NOMO-1 treated with DMSO at 0.1 percent for 48 hours (cell line): ENCODE results near the gene SNAPIN.

Source experiments
- DNase-seq: peaks from one replicate; lab custom pipeline; 2025; ENCODE audit not compliant: unreplicated experiment; lab: John Stamatoyannopoulos, UW

SNAPIN gene

DNA sequence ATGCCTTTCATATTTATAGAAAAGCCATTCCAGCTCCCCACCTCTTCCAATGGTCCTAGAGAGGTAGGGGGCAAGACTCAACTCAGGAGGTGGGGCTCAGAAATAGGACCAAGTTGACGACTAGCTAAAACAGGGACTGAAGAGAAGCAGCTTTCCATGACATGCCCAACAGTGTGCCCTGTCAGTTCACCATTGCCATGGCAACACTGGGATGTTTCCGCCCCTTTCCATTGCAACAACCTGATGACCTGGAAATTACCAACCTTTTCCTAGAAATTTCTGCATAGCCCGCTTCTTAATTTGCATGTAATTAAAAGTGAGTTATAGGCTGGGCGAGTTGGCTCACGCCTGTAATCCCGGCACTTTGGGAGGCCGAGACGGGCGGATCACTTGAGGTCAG is 47.0 kb downstream of the SNAPIN start:
- no peak for DNase-seq

DNA sequence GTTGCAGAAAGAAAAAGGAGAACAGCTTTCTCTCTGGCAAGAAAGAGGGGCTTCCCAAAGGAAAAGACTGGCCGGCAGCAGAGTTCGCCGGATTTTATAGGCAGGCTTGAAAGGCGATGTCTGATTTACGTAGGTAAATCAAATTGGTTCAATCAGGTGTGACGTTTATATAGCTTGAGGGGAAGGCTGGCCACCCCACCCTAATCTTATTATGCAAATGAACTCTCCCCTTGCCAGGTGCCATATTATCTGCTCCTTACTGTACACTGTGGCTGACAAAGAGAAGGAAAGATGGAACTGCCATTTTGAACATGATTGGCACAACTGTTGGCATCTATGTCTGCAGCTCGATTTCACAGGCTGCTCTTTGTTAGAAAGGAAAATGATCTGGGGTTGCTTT is 52.5 kb downstream of the SNAPIN start:
- DNase-seq, result no peak
